Measurements from ENCODE around the gene TRIM29. TPM values are rescaled to one million over a fixed set of nuclear protein-coding genes. Genes with fewer than 3 reads are reported as not detected.

TRIM29 gene
- total and polyA plus RNA-seq, 2 experiments from 2014 or later = 0.28 TPM; not detected in 1

GRCh38 chr11:120178561-120179056 is 40.7 kb upstream of the TRIM29 start (continued):
- TF ChIP-seq, protein P1, sequence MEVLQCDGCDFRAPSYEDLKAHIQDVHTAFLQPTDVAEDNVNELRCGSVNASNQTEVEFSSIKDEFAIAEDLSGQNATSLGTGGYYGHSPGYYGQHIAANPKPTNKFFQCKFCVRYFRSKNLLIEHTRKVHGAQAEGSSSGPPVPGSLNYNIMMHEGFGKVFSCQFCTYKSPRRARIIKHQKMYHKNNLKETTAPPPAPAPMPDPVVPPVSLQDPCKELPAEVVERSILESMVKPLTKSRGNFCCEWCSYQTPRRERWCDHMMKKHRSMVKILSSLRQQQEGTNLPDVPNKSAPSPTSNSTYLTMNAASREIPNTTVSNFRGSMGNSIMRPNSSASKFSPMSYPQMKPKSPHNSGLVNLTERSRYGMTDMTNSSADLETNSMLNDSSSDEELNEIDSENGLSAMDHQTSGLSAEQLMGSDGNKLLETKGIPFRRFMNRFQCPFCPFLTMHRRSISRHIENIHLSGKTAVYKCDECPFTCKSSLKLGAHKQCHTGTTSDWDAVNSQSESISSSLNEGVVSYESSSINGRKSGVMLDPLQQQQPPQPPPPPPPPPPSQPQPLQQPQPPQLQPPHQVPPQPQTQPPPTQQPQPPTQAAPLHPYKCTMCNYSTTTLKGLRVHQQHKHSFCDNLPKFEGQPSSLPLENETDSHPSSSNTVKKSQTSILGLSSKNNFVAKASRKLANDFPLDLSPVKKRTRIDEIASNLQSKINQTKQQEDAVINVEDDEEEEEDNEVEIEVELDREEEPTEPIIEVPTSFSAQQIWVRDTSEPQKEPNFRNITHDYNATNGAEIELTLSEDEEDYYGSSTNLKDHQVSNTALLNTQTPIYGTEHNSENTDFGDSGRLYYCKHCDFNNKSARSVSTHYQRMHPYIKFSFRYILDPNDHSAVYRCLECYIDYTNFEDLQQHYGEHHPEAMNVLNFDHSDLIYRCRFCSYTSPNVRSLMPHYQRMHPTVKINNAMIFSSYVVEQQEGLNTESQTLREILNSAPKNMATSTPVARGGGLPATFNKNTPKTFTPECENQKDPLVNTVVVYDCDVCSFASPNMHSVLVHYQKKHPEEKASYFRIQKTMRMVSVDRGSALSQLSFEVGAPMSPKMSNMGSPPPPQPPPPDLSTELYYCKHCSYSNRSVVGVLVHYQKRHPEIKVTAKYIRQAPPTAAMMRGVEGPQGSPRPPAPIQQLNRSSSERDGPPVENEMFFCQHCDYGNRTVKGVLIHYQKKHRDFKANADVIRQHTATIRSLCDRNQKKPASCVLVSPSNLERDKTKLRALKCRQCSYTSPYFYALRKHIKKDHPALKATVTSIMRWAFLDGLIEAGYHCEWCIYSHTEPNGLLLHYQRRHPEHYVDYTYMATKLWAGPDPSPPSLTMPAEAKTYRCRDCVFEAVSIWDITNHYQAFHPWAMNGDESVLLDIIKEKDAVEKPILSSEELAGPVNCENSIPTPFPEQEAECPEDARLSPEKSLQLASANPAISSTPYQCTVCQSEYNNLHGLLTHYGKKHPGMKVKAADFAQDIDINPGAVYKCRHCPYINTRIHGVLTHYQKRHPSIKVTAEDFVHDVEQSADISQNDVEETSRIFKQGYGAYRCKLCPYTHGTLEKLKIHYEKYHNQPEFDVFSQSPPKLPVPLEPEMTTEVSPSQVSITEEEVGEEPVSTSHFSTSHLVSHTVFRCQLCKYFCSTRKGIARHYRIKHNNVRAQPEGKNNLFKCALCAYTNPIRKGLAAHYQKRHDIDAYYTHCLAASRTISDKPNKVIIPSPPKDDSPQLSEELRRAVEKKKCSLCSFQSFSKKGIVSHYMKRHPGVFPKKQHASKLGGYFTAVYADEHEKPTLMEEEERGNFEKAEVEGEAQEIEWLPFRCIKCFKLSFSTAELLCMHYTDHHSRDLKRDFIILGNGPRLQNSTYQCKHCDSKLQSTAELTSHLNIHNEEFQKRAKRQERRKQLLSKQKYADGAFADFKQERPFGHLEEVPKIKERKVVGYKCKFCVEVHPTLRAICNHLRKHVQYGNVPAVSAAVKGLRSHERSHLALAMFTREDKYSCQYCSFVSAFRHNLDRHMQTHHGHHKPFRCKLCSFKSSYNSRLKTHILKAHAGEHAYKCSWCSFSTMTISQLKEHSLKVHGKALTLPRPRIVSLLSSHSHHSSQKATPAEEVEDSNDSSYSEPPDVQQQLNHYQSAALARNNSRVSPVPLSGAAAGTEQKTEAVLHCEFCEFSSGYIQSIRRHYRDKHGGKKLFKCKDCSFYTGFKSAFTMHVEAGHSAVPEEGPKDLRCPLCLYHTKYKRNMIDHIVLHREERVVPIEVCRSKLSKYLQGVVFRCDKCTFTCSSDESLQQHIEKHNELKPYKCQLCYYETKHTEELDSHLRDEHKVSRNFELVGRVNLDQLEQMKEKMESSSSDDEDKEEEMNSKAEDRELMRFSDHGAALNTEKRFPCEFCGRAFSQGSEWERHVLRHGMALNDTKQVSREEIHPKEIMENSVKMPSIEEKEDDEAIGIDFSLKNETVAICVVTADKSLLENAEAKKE (CRISPR knock-in tag; IDR thresholded peaks at IDR 0.05) = no peak
- TF ChIP-seq JUNB (IDR thresholded peaks at IDR 0.05; ENCODE audit: unreplicated experiment) = no peak
- TF ChIP-seq EZH2phosphoT487 (IDR thresholded peaks at IDR 0.05; ENCODE audit: unreplicated experiment) = no peak

DNA sequence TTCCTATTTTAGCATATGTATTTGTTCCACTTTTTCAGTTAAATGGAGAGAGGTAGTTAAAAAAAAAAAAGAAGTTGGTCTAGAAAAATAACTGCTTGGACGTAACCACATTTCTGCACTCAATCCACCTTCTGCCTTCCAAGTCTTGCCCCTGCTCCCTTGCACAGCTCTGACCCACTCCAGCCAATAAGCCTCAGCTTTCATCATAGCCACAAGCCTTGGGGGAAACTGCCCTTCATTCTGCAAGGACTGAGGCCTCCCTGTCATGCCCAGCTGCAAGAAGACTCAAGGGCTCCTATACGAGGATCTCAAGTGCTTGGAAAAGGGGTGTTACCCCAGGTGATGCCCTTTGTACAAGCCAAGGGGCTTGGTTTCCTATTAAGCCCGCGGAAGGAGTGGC is 37.0 kb upstream of the TRIM29 start:
- no peak for TF ChIP-seq ZNF114 (CRISPR knock-in tag; IDR thresholded peaks at IDR 0.05)
- TF ChIP-seq EZH2 (IDR thresholded peaks at IDR 0.05; ENCODE audit: low read depth, unreplicated experiment) = no peak
- H3K4me1 ChIP-seq (ENCODE audit: insufficient read depth) = peaks cover under 1% of the 10 kb centered on the region; the same call in 1 of the 2 replicates
- H3K36me3 ChIP-seq (ENCODE audit: insufficient read depth) = no peaks in the 10 kb centered on the region
- no peaks in the 10 kb centered on the region for H3K36me3 Mint-ChIP-seq (ENCODE audit: low read depth)
- no peaks in the 10 kb centered on the region for H4K20me1 ChIP-seq (replicated peaks; ENCODE audit: insufficient read depth)
- no peak for ATAC-seq
- H3K27ac ChIP-seq (ENCODE audit: low read depth) = no peak overlapping the region
- no peaks in the 10 kb centered on the region for H3K9me3 Mint-ChIP-seq
- H2AFZ ChIP-seq = no peak overlapping the region
- peaks cover 49% of the 10 kb centered on the region for H3K27me3 ChIP-seq (ENCODE audit: insufficient read depth)
- no peaks in the 10 kb centered on the region for H3K9me2 ChIP-seq (ENCODE audit: insufficient read depth)
- no peak for DNase-seq (ENCODE audit: low spot score)
- no peaks in the 10 kb centered on the region; the same call in 2 of the 3 replicates for H3K4me1 Mint-ChIP-seq
- H3K79me2 ChIP-seq (replicated peaks; ENCODE audit: insufficient read depth) = no peaks in the 10 kb centered on the region
- no peak overlapping the region for H3K27ac Mint-ChIP-seq
- no peak overlapping the region for H3K4me2 ChIP-seq
- H3F3A ChIP-seq (replicated peaks; ENCODE audit: low read depth) = no peaks in the 10 kb centered on the region
- no peak overlapping the region for H3K4me3 ChIP-seq
- H3K27me3 Mint-ChIP-seq (ENCODE audit: insufficient read depth, low read depth, poor library complexity) = peaks cover 33% of the 10 kb centered on the region
- H3K4me3 Mint-ChIP-seq = no peak overlapping the region
